IPS DF 6.9 (cell line): ENCODE data around the gene NFKBIL1.

Source experiments
- DNase-seq: peaks from one replicate; pipeline ENCODE4 v3.0.0-alpha.2; 2013; ENCODE audit warnings: low read depth, low spot score
- H3K27ac ChIP-seq: one replicate; pipeline ENCODE4 v1.5.1; 2013; ENCODE audit warnings: low read length, control low read depth
- H3K27me3 ChIP-seq: 2 replicates; pipeline ENCODE4 v1.6.1; 2013; ENCODE audit warnings: mild to moderate bottlenecking, low read length; ENCODE audit not compliant: control insufficient read depth, insufficient read depth
- H3K36me3 ChIP-seq: 2 replicates; pipeline ENCODE4 v1.6.1; 2013; ENCODE audit warnings: low read length; ENCODE audit not compliant: control insufficient read depth, insufficient read depth
- H3K4me1 ChIP-seq: 2 replicates; pipeline ENCODE4 v1.6.1; 2013; ENCODE audit warnings: low read length; ENCODE audit not compliant: control insufficient read depth, insufficient read depth
- H3K4me3 ChIP-seq: 2 replicates; pipeline ENCODE4 v1.5.1; 2013; ENCODE audit warnings: mild to moderate bottlenecking, low read length
- H3K9me3 ChIP-seq: 2 replicates; pipeline ENCODE4 v1.6.1; 2013; ENCODE audit warnings: low read length, inconsistent platforms; ENCODE audit not compliant: control insufficient read depth, insufficient read depth
- WGBS: extraction: QIAGEN DNeasy Blood & Tissue Kit; methylation state at CpG from one replicate; pipeline ENCODE4 v1.1.7; 2013; ENCODE audit warnings: mixed read lengths, missing lambda C conversion rate; ENCODE audit not compliant: insufficient read length, insufficient coverage; 5-methylcytosine and 5-hydroxymethylcytosine counted together

The NFKBIL1 gene

GRCh38 chr6:31597006-31597405 lies 49.6 kb downstream of the NFKBIL1 start:
- Histone ChIP-seq H3K27me3 (no peaks in the 10 kb centered on the region), H3K9me3 (no peaks in the 10 kb centered on the region), H3K27ac (no peak overlapping the region), H3K36me3 (no peaks in the 10 kb centered on the region), H3K4me1 (no peaks in the 10 kb centered on the region), H3K4me3 (no peak overlapping the region)
- WGBS = no CpG with 5 or more reads among the region's 2 CpGs
- DNase-seq = no peak

GRCh38 chr6:31607317-31607716 lies 59.9 kb downstream of the NFKBIL1 start:
- no CpG with 5 or more reads among the region's 1 CpG for WGBS
- Histone ChIP-seq H3K27me3 (no peaks in the 10 kb centered on the region; the same call in 1 of the 2 replicates), H3K4me3 (no peak overlapping the region), H3K36me3 (no peaks in the 10 kb centered on the region), H3K27ac (no peak overlapping the region), H3K9me3 (no peaks in the 10 kb centered on the region), H3K4me1 (no peaks in the 10 kb centered on the region)
- DNase-seq = no peak
